Lower leg skin (tissue), 3 donors: Measurements from ENCODE around the gene MYL12A.

Experiments
- CTCF ChIP-seq, 3 donors: fragments of 450-650 bp; IDR thresholded peaks; one replicate each; pipeline ENCODE4 v1.5.1; 2016; ENCODE audit warnings: antibody characterized with exemption in 3 of 3, mild to moderate bottlenecking in 3 of 3, moderate library complexity in 2 of 3
- POLR2A ChIP-seq, 2 donors: fragments of 450-650 bp; IDR thresholded peaks; one replicate each; pipeline ENCODE4 v1.6.1; 2016 to 2017; ENCODE audit warnings: antibody characterized with exemption in 2 of 2, mild to moderate bottlenecking in 1 of 2, moderate library complexity in 1 of 2

GRCh38 chr18:3251249-3251962 lies 3.8 kb downstream of the MYL12A start:
- no peak for TF ChIP-seq POLR2A (IDR thresholded peaks at IDR 0.05)
- no peak for TF ChIP-seq CTCF (IDR thresholded peaks at IDR 0.05)
